Coronary artery (tissue), 2 donors: ENCODE data around the gene B3GAT3.
"Not testable (repeated sequence)": the region's sequence is repeated elsewhere in the genome, so short reads cannot be mapped to it uniquely, and the experiment has no call there.

ENCODE experiments used
- DNase-seq: peaks from one replicate; pipeline ENCODE4 v3.0.0-alpha.2; 2017; ENCODE audit warnings: low spot score
- H3K27ac ChIP-seq, 2 donors: fragments of 200-600 bp; sonication (generic); one replicate each; pipeline ENCODE4 v1.5.1; 2016 to 2019
- H3K4me3 ChIP-seq: fragments of 200-600 bp; sonication (generic); 2 replicates; pipeline ENCODE4 v1.5.1; 2016; ENCODE audit warnings: mild to moderate bottlenecking, moderate library complexity
- TF ChIP-seq, protein P1 (sequence below): fragments of 200-600 bp; sonication (generic); IDR thresholded peaks from one replicate; pipeline ENCODE4 v1.5.1; 2019; ENCODE audit warnings: antibody characterized with exemption

B3GAT3 gene

DNA sequence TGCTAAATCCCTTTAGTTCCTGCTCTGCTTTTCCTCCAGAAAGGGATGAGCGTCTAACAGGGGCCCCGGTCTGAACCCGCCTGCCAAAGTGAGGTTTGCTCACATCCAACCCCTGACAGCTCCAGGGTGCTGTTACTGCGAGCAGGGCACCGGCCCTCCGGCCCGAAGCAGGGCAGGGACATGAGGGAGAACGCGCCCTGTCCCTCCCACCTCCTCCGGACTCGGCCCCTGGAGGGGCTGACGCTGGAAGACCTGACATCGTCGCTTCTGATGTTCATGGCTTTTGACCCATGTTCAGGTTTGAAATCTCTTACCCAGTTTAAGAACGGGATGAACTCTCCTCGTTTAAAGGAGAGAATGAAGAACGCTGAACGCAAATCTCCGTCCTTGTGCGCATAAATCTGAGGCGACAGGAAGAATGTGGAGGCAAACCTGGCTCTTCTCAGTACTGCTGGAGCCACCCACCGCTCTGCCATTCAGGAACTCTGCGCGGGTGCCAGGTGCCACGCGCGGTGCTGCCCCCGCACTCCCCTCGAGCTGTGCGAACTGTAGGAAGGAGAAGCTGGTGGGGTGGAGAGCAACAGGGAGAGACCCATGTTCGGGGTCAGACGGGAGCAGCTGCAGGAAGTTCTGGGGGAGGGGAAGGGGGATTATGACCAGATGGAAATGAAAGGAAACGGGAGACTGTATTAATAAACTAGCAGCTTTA lies 47.3 kb downstream of the B3GAT3 start:
- Histone ChIP-seq H3K27ac (peak overlapping the region; percentile 83 to 91), H3K4me3 (peak overlapping the region; percentile 80)
- TF ChIP-seq, protein P1, sequence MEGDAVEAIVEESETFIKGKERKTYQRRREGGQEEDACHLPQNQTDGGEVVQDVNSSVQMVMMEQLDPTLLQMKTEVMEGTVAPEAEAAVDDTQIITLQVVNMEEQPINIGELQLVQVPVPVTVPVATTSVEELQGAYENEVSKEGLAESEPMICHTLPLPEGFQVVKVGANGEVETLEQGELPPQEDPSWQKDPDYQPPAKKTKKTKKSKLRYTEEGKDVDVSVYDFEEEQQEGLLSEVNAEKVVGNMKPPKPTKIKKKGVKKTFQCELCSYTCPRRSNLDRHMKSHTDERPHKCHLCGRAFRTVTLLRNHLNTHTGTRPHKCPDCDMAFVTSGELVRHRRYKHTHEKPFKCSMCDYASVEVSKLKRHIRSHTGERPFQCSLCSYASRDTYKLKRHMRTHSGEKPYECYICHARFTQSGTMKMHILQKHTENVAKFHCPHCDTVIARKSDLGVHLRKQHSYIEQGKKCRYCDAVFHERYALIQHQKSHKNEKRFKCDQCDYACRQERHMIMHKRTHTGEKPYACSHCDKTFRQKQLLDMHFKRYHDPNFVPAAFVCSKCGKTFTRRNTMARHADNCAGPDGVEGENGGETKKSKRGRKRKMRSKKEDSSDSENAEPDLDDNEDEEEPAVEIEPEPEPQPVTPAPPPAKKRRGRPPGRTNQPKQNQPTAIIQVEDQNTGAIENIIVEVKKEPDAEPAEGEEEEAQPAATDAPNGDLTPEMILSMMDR: no peak
- DNase-seq: no peak

DNA sequence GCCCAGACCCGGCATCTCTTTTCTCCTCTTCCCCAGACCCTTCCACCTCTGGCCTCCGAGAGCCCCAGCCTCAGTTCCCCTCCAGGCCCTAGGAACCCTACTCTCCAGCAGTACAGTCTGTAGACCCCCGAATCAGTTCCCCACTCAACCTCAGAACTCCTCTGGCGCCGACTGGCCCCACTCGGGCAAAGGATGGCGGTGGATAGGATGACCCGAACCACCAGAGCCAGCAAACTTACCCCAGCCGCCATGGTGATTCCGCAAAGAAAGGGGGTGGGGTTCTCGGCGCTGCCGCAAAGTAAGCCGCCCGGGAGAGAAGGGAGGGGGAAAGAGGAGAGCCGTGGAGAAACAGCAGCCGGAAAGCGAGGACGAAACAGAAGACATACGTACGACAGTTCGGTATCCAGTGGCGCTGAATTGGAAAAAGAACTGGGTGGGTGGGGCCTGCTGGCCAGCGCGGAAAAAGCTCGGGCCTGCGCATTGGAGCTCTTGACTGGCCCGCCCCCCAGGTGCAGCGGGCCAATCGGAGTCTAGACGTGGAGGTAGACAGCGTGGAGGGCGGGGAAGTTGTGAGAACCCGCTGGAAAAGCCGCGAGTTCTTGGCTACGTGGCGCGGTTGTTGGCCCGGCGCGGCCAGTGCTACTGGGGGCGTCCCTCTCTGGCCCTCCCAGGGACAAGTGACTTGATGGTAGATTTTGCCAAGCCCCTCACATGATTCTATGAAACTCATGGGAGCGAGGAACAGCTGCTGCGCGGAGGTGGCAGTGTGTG lies 48.0 kb downstream of the B3GAT3 start, which contains the start of gene EEF1G:
Gene EEF1G (minus strand): TSS at position 300 of the 771 bp plus-strand sequence. CDS start 49 bp downstream, at position 251.
- TF ChIP-seq, protein P1: no peak
- Histone ChIP-seq H3K27ac (peak within 1 kb of the TSS; percentile 83 to 91), H3K4me3 (peak within 1 kb of the TSS; percentile 80)
- peak; percentile 100 for DNase-seq

DNA sequence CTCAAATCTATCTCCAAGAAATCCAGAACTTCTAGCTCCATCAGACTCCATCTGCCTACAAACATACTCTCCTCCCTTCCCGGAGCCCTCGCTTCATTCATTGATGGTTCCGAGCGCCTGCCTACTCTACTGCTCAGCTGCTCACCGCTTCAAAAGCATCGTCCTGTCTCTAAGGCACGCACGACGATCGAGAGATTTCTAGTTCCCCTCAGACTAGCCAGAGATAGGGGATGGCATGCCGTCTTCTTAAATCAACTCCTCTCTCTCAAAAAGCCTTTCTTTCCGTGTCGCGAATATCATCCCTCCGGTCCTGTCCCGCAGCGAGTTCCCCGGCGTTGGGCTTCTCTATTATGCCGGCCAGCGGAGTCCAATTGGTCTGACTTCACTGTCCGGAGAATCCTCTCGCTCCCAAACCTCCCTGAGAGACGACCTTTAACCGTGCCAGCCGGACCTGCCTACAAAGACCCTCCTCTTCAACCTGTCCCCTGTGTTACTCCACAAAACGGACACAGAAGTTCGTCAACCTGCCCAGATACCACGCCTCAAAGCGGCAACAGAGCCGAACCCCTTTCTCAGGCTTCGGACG lies 48.7 kb downstream of the B3GAT3 start:
- TF ChIP-seq, protein P1: no peak
- peak overlapping the region; percentile 73 to 78 for H3K27ac ChIP-seq
- H3K4me3 ChIP-seq: peak overlapping the region; percentile 80
- DNase-seq: no peak

DNA sequence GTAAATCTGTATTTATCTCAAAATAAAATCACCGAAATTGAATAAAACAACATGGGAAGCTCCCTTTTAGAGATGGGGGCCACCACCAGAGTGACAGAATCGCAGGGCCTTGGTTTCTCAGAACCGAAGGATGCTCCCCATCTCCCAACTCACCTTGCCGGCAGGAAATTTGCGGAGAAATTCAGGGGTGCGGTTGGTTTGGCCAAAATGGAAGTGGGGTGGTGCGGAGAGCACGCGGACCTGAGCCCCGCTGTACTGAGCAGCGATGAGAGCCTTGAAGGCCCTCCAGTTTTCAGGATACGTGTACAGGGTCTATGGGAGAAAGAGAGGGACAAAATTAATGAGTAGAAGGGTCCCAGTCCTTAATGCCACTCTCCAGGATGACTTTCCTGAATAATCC lies 49.4 kb downstream of the B3GAT3 start:
- DNase-seq: no peak

DNA sequence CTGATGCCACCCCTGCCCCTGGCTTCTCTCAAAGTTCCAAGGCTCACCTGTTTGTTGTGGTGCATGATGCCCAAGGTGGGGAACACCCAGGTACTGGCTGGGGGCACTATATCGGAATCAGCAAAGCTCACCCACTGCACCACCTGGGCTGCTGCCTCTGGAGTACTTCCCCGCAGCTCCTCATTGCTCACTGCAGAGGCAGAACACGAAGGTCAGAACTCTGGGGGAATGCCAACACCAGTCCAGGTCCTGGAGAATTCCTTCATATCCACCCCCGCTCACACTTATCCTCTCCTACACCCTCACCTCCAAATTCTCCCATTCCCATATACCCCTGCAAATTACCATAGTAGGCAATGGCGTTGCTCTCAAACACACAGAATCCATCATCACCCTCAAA lies 50.3 kb downstream of the B3GAT3 start:
- H3K4me3 ChIP-seq, H3K27ac ChIP-seq, DNase-seq: not testable (repeated sequence)

More for the DNA sequence above, 49.4 kb downstream of the B3GAT3 start:
- peak overlapping the region; percentile 80 for H3K4me3 ChIP-seq
- peak overlapping the region; percentile 73 to 78 for H3K27ac ChIP-seq
- TF ChIP-seq, protein P1: no peak

DNA sequence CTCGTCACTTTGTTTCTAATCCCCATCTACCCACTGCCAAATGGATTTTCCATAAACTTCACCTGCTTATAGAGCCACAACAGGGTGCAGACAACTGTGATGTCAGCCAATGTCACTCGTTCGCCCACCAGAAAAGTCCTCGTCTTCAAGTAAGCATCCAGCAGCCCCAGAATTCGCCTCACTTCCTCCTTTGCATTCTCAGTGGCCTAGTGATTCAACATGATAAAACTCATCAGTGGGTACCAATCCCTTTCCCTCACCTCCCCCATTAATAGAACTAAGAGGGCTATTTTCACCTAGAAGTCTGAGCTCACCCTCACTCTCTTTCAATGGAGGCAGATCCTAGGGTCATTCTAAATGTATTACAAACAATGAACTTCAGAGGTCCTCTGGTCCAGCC lies 50.9 kb downstream of the B3GAT3 start:
- not testable (repeated sequence) for H3K4me3 ChIP-seq, DNase-seq, H3K27ac ChIP-seq

DNA sequence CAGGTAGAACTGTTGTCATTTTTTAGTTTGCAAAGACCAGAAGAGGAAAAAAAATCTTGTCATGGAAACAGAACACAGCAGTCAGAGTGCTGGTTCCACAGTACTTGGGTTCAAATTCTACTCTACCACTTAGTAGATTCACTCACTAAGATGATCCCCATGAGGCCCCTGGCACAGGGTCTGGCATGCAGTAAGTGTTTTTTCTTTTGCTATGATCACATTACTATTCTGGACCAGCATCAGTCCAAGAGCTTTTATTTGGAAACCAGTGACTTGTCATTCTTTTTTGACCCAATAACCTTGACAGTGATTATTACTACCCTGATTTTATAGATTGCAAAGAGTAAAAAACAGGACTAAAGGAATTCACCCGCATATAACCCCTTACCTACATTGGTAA lies 52.2 kb downstream of the B3GAT3 start:
- Histone ChIP-seq H3K4me3 (no peak overlapping the region), H3K27ac (no peak overlapping the region)
- no peak for DNase-seq
- TF ChIP-seq, protein P1: no peak
